HG03460 (cell line): Measurements from ENCODE around the gene SCGB1C1.
"Not testable (repeated sequence)": the region's sequence is repeated elsewhere in the genome, so short reads cannot be mapped to it uniquely, and the experiment has no call there.

ENCODE experiments used
- ATAC-seq: cut with Tn5 transposase; IDR thresholded peaks from one replicate; pipeline ENCODE4 v1.9.1; 2021; ENCODE audit not compliant: unreplicated experiment

SCGB1C1 gene

DNA sequence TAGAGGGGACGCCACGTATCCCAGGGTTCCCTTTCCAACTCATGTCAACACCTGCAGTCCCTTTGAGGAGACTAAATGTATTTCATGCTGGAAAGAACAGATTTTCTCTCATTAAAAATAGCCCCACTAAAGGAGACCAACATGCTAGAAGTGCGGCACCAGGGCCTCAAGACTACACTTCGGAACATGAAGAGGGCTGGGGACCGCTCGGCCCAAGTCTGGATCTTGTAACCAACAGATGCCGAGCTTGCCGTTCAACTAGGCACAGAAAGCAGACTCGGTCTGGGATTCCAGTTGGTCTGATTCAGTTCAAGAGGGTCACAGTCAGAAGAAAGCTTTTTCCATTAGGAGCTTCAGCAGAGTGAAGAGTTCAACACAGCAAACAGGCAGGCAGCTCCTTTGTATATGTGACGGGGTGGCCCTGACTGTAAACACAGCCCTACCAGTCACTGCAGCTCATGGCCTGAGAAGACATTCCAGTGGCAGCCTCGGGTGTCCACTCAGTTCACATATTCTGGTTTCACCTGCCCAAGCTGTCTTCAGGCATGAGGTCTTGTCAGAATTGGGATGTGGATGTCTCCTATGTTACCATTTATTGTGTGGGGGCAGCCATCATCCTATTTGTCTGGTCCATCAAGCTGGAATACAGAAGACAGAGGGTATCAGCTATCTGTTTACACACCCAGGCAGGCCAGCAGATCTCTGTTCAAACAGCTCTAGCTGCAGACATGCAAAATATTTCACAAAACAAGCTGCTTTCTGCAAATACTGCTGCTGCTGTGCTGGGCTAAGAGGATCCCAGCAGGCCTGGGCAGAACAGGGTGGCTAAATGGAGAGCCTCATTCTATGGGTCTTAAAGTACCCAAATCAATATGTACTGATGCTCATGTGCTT is 23.4 kb downstream of the SCGB1C1 start:
- ATAC-seq, result no peak

DNA sequence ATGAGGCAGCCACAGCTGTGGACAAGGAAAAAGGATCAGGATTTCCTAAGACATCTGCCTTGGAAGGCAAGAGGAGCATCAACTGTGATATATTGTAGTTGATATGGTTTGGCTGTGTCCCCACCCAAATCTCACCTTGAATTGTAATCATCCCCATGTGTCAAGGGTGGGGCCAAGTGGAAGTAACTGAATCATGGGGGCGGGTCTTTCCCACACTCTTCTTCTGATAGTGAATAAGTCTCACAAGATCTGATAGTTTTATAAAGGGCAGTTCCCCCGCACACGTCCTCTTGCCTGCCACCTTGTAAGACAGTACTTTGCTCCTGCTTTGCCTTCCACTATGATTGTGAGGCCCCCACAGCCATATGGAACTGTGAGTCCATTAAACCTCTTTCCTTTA is 24.8 kb downstream of the SCGB1C1 start:
- ATAC-seq, result no peak

DNA sequence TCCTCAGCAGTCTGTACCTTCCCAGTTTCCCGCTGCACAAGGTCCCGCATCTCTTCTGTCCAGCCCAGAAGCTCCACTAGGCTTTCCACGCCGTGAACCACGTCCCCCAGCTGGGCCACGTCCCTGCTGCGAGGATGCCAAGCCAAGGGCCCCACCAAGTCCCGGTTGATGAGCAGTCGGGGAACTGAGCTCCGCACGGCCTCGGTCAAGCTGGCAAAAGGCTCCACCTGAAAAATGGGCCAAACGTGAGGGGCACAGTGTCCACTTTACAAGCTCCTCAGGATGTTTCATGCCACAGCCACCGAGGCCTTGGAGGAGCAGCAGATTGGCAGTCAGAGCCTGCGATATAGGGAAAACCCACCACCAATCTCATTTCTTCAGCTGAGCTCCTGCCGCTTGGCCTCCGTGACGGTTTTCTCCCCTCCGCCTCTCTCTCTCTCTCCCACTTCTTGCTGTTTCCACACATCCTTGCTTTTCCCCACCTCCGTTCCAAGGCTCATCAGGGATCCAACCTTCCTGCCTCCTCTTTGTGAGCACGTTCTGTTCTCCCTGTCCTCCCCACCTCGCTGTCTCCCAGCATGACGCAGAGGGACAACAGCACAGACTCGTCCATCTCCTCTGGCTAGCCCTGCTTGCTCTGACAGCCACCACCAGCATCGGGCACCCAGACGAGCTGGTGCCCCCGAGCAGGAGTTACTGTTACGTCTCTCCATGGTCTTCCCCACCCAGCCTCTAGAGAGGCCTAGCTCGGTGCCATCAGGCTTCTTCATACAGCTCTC is 26.1 kb downstream of the SCGB1C1 start:
- ATAC-seq, result no peak

DNA sequence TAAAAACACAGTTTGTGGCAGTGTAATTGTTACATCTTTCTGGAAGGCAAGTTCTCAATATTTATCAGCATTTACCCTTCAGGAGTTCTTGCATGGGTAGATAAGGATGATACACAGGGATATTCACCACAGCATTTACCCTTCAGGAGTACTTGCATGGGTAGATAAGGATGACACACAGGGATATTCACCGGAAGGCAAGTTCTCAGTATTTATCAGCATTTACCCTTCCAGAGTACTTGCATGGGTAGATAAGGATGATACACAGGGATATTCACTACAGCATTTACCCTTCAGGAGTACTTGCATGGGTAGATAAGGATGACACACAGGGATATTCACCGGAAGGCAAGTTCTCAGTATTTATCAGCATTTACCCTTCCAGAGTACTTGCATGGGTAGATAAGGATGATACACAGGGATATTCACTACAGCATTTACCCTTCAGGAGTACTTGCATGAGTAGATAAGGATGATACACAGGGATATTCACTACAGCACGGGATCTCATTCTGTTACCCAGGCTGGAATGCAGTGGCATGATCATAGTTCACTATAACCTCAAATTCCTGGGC is 27.9 kb downstream of the SCGB1C1 start:
- not testable (repeated sequence) for ATAC-seq

DNA sequence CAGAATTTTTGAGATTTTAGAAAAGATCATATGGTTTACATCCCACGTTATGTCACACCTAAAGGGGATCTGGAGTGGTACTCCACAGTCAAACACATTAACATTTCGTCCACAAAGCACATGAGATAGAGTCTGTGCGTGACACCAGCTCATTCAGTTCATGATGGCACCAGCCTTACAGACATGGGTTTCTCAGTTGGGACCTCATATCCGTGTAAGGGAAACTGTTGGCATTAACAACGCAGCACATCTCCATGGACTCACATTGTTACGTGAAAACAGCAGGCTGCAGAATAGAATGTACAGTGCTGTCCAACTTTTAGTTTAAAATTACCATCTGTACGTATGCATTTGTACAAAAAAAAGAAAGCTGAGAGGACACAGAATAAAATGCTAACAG is 28.7 kb downstream of the SCGB1C1 start:
- ATAC-seq, result no peak

DNA sequence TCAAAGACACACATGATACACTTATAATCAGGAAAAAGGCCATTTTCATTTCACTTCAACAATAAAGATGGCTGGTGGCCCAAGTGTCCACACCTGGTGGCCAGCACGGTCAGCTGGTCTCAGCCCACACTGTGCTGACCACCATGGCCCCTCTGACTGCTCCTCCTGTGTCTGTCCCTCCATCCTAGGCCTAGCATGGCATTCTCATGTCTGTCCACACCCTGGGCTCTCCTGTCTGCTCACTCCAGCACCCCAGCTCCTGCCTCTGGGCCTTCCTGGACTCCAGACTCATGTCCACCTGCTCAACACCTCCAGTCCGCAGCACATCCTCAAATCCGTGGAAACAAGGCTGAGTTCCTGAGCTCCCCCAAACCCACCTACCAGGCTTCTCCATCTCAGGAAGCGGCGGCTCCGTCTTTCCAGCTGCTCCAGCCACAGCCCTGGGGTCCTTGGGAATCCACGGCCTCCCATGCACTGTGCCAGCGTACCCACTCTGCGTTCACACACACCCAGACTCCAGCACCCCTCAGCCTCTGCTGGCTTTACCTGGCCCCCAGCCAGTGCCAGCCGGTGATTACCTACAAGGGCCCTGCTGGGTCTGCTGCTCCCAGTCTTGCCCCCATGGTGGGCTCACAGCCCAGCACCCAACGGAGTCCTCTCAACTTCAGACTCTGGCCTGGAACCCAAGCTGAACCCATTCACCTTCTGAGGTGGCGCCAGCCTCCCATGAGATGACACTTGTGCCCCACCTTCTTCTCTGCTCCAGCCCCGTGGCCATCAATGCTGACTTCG is 29.3 kb downstream of the SCGB1C1 start:
- ATAC-seq, result no peak

DNA sequence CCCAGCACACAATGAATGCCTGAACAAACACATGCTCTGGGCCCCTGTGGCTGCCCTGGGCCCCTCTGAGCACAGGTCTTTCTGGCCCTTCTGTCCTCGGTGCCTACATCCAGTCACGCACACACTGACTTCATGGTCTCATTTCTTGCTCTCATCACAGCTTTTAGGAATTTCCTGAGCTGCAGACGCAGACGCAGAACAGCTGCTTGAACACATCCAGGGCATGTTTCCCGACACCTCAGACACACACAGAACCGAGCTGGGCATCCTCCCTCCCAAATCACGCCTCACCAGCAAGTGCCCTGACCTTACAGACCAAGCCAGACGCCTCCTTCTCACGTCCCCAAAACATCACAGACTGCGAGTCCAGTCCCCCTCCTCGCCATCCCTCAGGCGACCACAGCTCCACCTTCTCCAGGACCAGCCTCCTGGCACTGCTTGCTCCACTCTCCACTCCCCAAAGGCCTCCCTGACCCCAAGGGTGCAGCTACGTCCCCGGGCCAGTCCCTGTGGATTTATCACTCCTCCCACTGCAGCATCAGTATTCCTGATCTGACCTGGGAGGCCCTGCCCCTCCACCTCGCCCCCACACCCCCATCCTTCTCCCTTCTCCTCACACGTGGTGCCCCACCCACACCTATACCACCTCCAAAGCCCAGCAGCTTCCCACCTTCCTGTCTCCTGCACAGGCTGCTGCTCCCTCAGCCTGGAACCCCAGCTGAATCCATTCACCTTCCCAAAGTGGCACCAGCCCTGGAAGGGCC is 30.3 kb downstream of the SCGB1C1 start:
- ATAC-seq, result no peak

DNA sequence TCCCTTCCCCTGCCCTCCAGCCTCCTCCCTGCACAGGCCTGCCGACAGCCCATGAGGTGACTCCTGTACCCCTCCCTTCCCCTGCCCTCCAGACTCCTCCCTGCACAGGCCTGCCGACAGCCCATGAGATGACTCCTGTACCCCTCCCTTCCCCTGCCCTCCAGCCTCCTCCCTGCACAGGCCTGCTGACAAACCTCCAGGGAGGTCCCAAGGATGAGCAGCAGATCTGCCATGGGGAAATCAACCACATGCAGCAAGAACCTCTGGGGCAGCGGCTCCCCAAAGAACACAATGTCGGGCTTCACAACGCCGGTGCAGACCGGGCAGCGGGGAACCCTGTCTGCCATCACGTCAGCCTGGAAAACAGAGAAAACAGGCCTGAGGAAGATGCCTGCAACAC is 31.0 kb downstream of the SCGB1C1 start:
- ATAC-seq, result no peak

DNA sequence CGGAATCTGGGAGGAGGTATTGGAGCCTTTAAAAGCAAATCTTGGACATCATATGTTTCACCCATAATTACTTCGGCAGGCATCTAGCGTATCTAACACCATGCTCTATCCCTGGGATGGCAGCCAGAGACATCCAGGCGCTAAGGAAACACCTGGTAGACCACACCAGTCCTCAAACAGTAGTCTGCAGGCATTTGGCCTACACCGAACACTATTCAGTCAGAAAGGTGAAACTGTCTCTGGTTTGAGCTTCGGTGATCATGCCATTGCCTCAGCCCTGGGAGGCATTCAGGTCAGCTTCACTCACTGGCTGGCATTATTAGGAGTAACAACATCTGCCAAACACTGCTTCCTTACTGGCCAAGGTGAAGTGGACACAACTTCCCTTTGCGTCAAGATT is 31.5 kb downstream of the SCGB1C1 start:
- no peak for ATAC-seq

DNA sequence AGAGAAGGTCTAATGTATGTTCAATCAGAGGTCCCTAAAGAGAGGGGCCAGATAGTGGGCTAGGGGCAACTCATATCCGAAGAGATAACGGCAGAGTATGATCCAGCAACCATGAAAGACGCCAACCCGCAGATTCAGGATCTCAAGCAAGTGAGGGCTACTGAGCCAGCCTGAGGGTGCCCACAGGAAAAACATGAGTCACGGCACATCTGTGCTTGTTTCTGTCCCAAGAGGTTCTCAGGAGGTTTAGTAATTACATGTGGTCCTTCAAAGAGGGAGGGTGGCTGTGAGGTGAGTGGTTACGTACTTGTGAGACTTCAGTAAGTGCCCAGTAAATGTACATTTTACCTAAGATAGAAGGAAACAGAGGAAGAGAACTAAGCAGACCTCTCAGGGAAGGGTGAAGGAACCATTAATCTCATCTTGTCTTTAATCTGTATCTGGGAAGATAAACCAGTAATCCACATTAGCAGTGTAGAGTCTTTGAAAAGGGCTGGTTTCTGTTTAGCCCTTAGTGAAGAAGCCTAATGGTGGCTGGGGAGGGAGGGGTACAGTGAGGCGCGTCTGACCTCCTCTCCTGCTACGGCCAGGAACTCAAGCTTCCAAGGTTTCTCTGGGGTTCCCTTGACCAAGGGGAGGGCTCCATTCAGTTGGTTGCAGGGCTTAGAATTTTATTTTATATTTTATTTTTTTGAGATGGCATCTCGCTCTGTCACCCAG is 33.0 kb downstream of the SCGB1C1 start:
- ATAC-seq, result no peak

DNA sequence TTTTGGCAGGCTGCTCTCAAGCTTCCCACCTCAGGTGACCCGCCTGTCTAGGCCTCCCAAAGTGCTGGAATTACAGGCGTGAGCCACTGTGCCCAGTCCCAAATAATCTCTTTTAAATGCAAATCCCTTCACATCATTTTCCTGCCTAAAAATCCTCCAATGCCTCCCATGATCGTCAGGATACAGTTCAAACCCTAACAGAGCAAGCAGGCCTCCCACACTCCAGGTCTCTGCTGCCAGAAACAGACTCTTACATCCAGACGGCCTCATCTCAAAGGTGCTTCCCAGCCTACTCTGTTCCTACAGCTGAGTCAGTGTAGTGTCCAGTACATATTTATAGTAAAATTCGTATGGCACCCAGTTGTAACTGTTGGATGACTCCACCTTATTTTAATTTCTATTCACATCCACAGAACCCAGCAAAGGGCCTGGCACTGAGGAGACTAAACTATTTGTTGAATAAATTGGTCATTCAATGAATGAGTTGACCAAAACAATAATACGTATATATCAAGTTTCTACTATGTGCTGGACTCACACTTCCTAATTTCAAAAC is 35.0 kb downstream of the SCGB1C1 start:
- ATAC-seq, result no peak

DNA sequence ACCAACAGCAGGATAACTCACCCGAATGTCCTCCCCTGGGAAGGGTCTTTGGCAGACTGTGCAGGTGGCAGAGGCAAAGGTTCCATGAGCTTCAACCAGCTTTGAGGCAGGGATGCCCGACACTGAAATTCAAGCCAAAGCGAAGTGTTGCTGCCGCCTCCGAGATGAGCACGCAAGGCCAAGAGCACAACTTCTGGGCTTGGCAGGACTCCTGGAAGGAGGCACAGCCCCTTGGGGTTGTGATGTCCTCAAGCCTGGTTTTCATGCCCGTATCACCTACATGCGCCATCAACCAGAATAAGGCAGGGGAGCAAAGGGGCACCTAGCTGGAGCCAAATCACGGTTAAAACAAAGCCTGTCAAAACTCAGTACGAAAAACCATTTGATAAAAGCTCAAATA is 37.6 kb downstream of the SCGB1C1 start:
- ATAC-seq, result no peak

DNA sequence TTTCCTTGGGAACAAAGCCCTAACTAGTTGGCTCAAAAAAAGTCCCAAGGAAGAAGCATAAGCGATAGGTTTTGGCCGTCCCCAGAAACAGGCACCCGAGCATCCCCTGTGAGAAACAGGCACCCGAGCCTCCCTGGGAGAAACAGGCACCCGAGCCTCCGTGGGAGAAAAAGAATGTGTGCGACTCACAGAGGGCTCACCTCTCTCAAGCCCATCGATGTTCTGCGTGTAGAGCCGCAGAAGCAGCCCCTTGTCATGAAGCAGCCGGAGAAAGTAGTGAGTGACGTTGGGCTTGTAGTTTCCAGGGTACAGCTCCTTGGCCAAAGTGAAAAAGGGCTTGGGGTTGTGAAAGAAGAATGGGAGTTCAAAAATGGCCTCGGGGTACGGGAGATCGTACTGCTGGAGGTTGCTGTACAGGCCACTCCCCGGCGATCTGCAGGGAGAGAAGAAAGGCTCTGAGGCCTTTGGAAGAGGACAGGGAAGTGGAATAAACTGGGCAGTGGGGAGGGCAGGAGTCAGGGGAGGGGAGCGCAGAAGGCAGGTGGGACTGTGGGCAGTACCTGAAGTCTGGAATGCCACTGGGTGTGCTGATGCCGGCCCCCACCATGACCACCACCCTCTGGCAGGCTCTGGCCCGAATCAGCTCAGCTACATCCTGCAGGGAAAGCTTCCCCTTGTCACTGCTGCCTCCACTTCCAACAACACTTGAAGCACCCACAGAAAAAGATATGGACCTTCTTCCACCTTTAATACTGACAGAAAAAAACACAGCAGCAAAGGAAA is 40.1 kb downstream of the SCGB1C1 start:
- ATAC-seq, result no peak

DNA sequence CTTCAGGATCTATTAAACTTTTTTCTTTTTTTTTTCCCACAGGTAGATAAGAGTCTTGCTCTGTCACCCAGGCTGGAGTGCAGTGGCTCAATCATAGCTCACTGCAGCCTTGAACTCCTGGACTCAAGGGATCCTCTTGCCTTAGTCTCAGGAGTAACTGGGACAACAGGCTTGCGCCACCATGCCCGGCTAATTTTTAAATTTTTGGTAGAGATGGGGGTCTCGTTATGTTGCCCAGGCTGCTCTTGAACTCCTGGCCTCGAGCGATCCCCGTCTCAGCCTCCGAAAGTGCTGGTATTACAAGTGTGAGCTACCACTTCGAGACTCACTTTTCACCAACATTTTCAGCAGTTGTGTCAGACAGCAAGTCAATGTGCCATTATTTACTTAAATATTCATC is 42.3 kb downstream of the SCGB1C1 start:
- ATAC-seq, result no peak

DNA sequence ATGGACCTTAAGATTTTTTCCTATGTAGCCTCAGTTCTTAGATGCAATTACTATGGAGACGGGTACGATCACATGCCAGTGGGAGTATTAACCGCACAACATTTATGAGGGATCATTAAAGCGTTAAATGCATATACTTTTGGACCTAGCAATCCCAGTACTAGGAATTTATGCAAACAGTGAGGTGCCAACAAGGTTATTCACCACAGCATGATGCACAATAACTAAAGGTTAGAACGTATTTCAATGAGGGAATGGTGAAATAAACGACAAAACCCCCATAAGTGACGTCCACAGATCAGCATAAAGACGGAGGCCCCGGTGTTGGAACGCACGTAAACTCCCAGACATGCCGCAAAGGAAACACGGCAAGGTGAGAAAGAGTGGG is 42.7 kb downstream of the SCGB1C1 start:
- peak; percentile 13 for ATAC-seq

DNA sequence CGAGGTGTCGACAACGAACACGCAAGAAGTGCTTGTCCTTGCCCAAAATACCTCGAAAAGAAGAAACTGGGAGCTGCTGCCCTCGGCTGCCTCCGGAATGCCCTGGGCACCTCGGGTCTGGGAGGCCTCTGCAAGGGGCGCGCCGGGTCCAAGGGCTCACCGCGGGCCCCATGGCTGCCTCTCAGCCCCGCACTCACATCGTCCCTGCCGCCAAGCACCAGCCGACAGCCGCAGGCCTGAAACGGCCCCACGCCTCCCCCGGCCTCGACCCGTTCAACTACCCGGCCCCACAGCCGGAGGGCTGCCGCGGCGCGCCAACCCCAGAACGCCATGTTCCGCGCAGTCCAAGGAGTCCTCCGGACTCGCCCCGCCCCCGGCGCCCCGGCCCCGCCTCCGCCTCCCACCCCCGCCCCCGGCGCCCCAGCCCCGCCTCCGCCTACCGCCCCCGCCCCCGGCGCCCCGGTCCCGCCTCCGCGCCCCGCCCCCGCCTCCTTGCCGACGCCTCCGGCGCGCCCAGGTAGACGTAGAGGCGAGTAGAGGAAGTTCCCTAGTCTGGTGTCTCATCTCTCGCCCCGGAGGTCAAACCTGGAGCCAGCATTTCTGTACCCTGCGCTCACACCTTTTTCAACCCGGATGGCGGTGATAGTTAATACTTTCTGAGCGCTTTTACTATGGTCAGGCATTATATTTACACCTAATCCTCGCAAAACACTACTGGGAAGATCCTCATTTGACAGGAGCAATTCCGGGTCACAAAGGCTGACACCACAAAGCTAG is 43.3 kb downstream of the SCGB1C1 start, which contains the start of gene SIRT3:
TSS of gene SIRT3 (minus strand) at position 346 of the 777 bp plus-strand sequence. CDS start at position 332, 14 bp downstream.
- ATAC-seq, result peak; percentile 84
